GM21423 (cell line): ENCODE results near the gene SCAMP2.

Source experiments
- ATAC-seq: cut with Tn5 transposase; IDR thresholded peaks from one replicate; pipeline ENCODE4 v1.9.1; 2021; ENCODE audit warnings: mild to moderate bottlenecking, moderate library complexity; ENCODE audit not compliant: unreplicated experiment

SCAMP2 gene

DNA sequence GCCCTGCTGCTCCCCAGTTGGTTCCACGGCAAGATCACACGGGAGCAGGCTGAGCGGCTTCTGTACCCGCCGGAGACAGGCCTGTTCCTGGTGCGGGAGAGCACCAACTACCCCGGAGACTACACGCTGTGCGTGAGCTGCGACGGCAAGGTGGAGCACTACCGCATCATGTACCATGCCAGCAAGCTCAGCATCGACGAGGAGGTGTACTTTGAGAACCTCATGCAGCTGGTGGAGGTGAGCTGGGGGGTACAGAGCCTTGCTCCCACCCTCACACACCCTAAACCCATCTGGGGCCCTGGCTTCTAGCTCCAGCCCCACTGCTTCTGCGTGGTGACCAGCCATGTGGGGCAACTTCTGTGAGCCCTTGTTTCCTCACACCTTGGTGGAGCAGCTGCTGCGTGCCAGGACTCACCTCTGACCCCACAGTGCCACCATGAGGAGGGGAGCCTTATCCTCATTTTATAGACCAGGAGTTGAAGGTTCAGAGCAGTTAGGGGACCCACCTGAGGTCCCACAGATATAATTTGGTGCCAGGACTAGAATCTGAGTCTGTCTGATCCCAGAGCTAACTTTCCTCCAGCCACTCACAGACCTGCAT, 73.8 kb downstream of the SCAMP2 start:
- ATAC-seq = peak; percentile 10

DNA sequence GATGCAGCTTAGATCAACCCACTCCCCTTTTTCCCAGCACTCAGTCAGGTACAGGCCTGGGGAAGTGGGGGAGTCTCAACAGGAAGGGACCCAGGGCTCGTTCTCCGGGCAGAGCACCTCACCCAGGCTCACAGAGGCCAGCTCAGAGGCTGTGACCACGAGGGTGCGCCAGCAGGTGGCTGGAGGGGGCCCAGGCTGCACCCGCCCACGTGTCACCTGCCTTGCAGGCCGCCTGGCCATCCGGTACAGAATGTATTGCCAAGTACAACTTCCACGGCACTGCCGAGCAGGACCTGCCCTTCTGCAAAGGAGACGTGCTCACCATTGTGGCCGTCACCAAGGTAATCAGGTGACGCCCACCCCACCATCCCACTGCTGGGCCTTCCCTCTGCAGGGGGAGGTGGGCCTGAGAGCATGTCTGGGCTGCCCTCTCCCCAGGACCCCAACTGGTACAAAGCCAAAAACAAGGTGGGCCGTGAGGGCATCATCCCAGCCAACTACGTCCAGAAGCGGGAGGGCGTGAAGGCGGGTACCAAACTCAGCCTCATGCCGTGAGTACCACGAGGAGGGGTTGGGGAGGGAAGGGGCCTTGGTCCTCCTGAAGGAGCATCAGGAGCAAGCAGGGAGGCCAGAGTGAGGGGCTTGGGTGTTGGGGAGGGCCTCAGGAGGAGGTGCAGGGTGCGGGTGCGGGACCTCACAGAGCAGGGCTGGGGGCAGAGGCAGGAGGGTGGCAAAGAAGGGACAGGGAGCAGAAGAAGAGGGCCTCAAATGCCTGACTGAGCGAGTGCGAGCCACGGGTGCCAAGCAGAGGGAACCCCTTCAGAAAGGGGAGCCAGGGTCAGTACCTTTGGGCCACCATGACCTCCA, 74.5 kb downstream of the SCAMP2 start:
- no peak for ATAC-seq

DNA sequence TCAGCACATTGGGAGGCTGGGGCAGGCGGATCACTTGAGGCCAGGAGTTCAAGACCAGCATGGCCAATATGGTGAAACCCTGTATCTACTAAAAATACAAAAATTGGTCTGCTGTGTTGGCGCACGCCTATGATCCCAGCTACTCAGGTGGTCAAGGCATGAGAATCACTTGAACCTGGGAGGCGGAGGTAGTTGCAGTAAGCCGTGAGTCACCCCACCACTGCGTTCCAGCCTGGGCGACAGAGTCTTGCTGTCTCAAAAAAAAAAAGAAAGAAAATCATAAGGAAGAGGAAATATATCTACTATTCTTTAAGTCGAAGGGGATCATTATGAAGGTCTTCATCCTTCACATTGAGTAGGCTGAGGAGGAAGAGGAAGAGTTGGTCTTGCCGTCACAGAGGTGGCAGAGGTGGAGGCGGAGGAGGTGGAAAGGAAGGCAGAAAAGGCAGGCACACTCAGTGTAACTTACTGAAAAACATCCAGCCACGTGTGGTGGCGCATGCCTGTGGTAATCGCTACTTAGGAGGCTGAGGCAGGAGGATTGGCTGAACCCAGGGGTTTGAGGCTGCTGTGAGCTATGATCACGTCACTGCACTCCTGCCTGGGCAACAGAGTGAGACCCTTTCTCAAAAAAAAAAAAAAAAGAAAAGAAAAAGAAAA, 77.1 kb downstream of the SCAMP2 start:
- no peak for ATAC-seq

DNA sequence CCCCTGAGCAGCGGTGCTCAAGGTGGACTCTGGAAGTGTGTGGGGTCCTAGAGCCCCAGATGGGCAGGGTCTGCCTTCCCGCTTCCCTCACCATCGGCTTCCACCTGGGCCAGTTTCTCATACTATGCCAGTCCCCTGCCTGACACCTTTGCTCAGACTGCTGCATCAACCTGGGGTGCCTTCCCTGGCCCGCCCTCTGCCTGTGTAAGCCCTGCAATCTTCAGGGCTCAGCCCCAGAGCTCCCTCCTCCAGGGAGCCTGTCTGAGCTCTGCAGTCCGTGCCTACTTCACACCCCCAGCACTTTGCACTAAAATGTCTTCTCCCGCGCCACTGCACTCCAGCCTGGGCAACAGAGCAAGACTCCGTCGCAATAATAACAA, 78.2 kb downstream of the SCAMP2 start:
- no peak for ATAC-seq

GRCh38 chr15:74794248-74794969, 78.8 kb downstream of the SCAMP2 start:
- no peak for ATAC-seq
